ENCODE results near the gene EFNA5.

EFNA5 gene

GRCh38 chr5:107551088-107551487, 119.6 kb downstream of the EFNA5 start:
- H3K4me3 ChIP-seq (ENCODE audit: low read depth, low read length), result no peak overlapping the region
- in situ Hi-C loops (cut with HindIII; ENCODE audit: low sequenced_read_pairs), result no loop called here
- DNase-seq (ENCODE audit: low read depth), result no peak

DNA sequence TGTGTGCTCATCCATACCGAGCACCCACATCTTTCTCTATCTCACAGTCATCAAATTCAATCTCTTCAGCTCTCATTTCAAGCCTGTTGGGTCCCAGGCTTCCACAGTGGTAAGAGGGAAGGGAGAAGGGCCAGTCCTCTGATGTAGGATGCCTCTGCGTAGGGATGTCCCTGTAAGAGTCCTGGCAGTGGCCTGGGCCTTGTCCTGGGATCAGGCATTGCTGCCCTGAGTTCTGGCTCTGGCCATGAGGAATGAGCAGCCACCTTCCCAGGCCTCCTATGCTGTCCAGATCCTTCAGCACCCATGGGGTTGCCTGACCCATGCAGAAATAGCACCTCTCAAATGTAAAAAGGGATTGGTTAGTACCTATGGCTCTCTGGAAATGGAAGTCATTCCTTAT, 121.2 kb downstream of the EFNA5 start:
- no peak for DNase-seq (ENCODE audit: low read depth)
- no peak for TF ChIP-seq CTCF (IDR thresholded peaks at IDR 0.05; ENCODE audit: low read depth, low read length, missing control alignments)
- H3K4me3 ChIP-seq (ENCODE audit: low read depth, low read length), result no peak overlapping the region
- in situ Hi-C loops (cut with HindIII; ENCODE audit: low sequenced_read_pairs), result no loop called here

More at GRCh38 chr5:107551088-107551487, 119.6 kb downstream of the EFNA5 start:
- no peak for TF ChIP-seq CTCF (IDR thresholded peaks at IDR 0.05; ENCODE audit: low read depth, low read length, missing control alignments)

GRCh38 chr5:107548477-107548876, 122.3 kb downstream of the EFNA5 start:
- no peak for TF ChIP-seq CTCF (IDR thresholded peaks at IDR 0.05; ENCODE audit: low read depth, low read length, missing control alignments)
- no peak overlapping the region for H3K4me3 ChIP-seq (ENCODE audit: low read depth, low read length)
- DNase-seq (ENCODE audit: low read depth), result no peak
- in situ Hi-C loops (cut with HindIII; ENCODE audit: low sequenced_read_pairs), result no loop called here

- DNase-seq (ENCODE audit: low read depth), result no peak
- in situ Hi-C loops (cut with HindIII; ENCODE audit: low sequenced_read_pairs), result no loop called here
- H3K4me3 ChIP-seq (ENCODE audit: low read depth, low read length), result no peak overlapping the region
- TF ChIP-seq CTCF (IDR thresholded peaks at IDR 0.05; ENCODE audit: low read depth, low read length, missing control alignments), result no peak
Measured at GRCh38 chr5:107546719-107547118, 124.0 kb downstream of the EFNA5 start.

GRCh38 chr5:107545486-107545885, 125.3 kb downstream of the EFNA5 start:
- in situ Hi-C loops (cut with HindIII; ENCODE audit: low sequenced_read_pairs), result no loop called here
- no peak overlapping the region for H3K4me3 ChIP-seq (ENCODE audit: low read depth, low read length)
- DNase-seq (ENCODE audit: low read depth), result no peak
- no peak for TF ChIP-seq CTCF (IDR thresholded peaks at IDR 0.05; ENCODE audit: low read depth, low read length, missing control alignments)

- no peak for TF ChIP-seq CTCF (IDR thresholded peaks at IDR 0.05; ENCODE audit: low read depth, low read length, missing control alignments)
- H3K4me3 ChIP-seq (ENCODE audit: low read depth, low read length), result no peak overlapping the region
- in situ Hi-C loops (cut with HindIII; ENCODE audit: low sequenced_read_pairs), result no loop called here
- DNase-seq (ENCODE audit: low read depth), result no peak
Measured at GRCh38 chr5:107544967-107545366, 125.8 kb downstream of the EFNA5 start.

- in situ Hi-C loops (cut with HindIII; ENCODE audit: low sequenced_read_pairs), result no loop called here
- H3K4me3 ChIP-seq (ENCODE audit: low read depth, low read length), result no peak overlapping the region
- no peak for DNase-seq (ENCODE audit: low read depth)
- TF ChIP-seq CTCF (IDR thresholded peaks at IDR 0.05; ENCODE audit: low read depth, low read length, missing control alignments), result no peak
Measured at GRCh38 chr5:107544476-107544875, 126.3 kb downstream of the EFNA5 start.

Measured in astrocyte of the cerebellum (primary cell).